ENCODE data around the gene MARK4.
"Not testable (repeated sequence)": the region's sequence is repeated elsewhere in the genome, so short reads cannot be mapped to it uniquely, and the experiment has no call there.

Gene MARK4

GRCh38 chr19:45250832-45251451 lies at the start of gene MARK4:
Gene MARK4 (plus strand): TSS chr19:45251271. CDS start chr19:45251589, 318 bp downstream.
- DNase-seq = peak; percentile 45

- DNase-seq = no peak
These were observed 48.4 kb upstream of the MARK4 start for GRCh38 chr19:45202637-45203036.

GRCh38 chr19:45205810-45206209 lies 45.3 kb upstream of the MARK4 start:
- DNase-seq = no peak

GRCh38 chr19:45206328-45206727 lies 44.7 kb upstream of the MARK4 start:
- DNase-seq = no peak

- no peak for DNase-seq
These were observed 39.2 kb upstream of the MARK4 start for GRCh38 chr19:45211751-45212381.

- no peak for DNase-seq
These were observed 38.0 kb upstream of the MARK4 start for GRCh38 chr19:45213031-45213430.

- peak; percentile 51 for DNase-seq
These were observed 35.5 kb upstream of the MARK4 start for GRCh38 chr19:45215391-45216191.

- DNase-seq = no peak
These were observed 34.4 kb upstream of the MARK4 start for GRCh38 chr19:45216667-45217066.

- no peak for DNase-seq
These were observed 33.7 kb upstream of the MARK4 start for GRCh38 chr19:45217193-45217956.

GRCh38 chr19:45217957-45218334 lies 33.1 kb upstream of the MARK4 start:
- DNase-seq = no peak

GRCh38 chr19:45218426-45218825 lies 32.6 kb upstream of the MARK4 start:
- no peak for DNase-seq

GRCh38 chr19:45218911-45219743 lies 31.9 kb upstream of the MARK4 start:
- DNase-seq = no peak

- no peak for DNase-seq
These were observed 28.3 kb upstream of the MARK4 start for GRCh38 chr19:45222724-45223123.

GRCh38 chr19:45223879-45224278 lies 27.2 kb upstream of the MARK4 start:
- DNase-seq = no peak

GRCh38 chr19:45224645-45225044 lies 26.4 kb upstream of the MARK4 start:
- no peak for DNase-seq

- not testable (repeated sequence) for DNase-seq
These were observed 22.0 kb upstream of the MARK4 start for GRCh38 chr19:45229056-45229455.

GRCh38 chr19:45231891-45232290 lies 19.2 kb upstream of the MARK4 start:
- DNase-seq = no peak

- DNase-seq = no peak
These were observed 16.8 kb upstream of the MARK4 start for GRCh38 chr19:45234089-45234869.

GRCh38 chr19:45235485-45235884 lies 15.6 kb upstream of the MARK4 start:
- DNase-seq = no peak

- DNase-seq = no peak
These were observed 12.5 kb upstream of the MARK4 start for GRCh38 chr19:45238556-45238955.

- no peak for DNase-seq
These were observed 7.8 kb upstream of the MARK4 start for GRCh38 chr19:45243144-45243732.
